SU-DHL-6 (cell line): ENCODE data around the gene LARGE2.

ENCODE experiments used
- EZH2phosphoT487 ChIP-seq: fragments of 200-600 bp; sonication (generic), shearing (Covaris generic); conservative IDR thresholded peaks from 2 replicates; pipeline ENCODE4 v1.6.1; 2018; ENCODE audit warnings: mild to moderate bottlenecking, antibody characterized with exemption, low read length, moderate library complexity, mixed read lengths
- TF ChIP-seq, protein P1 (sequence below): fragments of 200-600 bp; sonication (generic); IDR thresholded peaks from one replicate; pipeline ENCODE4 v1.5.1; 2017; ENCODE audit warnings: antibody characterized with exemption, mild to moderate bottlenecking, low read length, moderate library complexity; ENCODE audit not compliant: insufficient read depth, poor library complexity, severe bottlenecking

GRCh38 chr11:45933131-45933831, 10.8 kb downstream of the LARGE2 start:
- TF ChIP-seq EZH2phosphoT487 = no peak
- TF ChIP-seq, protein P1, sequence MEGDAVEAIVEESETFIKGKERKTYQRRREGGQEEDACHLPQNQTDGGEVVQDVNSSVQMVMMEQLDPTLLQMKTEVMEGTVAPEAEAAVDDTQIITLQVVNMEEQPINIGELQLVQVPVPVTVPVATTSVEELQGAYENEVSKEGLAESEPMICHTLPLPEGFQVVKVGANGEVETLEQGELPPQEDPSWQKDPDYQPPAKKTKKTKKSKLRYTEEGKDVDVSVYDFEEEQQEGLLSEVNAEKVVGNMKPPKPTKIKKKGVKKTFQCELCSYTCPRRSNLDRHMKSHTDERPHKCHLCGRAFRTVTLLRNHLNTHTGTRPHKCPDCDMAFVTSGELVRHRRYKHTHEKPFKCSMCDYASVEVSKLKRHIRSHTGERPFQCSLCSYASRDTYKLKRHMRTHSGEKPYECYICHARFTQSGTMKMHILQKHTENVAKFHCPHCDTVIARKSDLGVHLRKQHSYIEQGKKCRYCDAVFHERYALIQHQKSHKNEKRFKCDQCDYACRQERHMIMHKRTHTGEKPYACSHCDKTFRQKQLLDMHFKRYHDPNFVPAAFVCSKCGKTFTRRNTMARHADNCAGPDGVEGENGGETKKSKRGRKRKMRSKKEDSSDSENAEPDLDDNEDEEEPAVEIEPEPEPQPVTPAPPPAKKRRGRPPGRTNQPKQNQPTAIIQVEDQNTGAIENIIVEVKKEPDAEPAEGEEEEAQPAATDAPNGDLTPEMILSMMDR = no peak
